Activated B cell treated with CpG ODN at 0.5 μM for 24 hours (primary cell): Measurements from ENCODE around the gene ENKUR. TPM values are rescaled to one million over a fixed set of nuclear protein-coding genes. Genes with fewer than 3 reads are reported as not detected.

Experiments
- ATAC-seq: fragments of 200-7000 bp; cut with Tn5 transposase; one replicate; pipeline ENCODE4 v1.10.0; 2021; ENCODE audit warnings: low read depth, mild to moderate bottlenecking, moderate library complexity
- CTCF ChIA-PET: fragments of 350-600 bp; sonication (Branson Sonifier 250); formaldehyde crosslinking; loops from one replicate; lab custom pipeline; 2021; ENCODE audit warnings: antibody characterized with exemption; lab: Charles Lee
- POLR2A ChIA-PET: fragments of 350-600 bp; sonication (Branson Sonifier 250); formaldehyde crosslinking; loops from one replicate; lab custom pipeline; 2021; ENCODE audit warnings: antibody characterized with exemption; lab: Charles Lee
- DNase-seq: peaks from one replicate; pipeline ENCODE4 v3.0.0; 2022
- H3K27ac Mint-ChIP-seq: one replicate; pipeline ENCODE4 v1.8.0; 2020; ENCODE audit warnings: mixed read lengths
- H3K27me3 Mint-ChIP-seq: one replicate; pipeline ENCODE4 v1.8.0; 2021; ENCODE audit warnings: mixed read lengths
- H3K36me3 Mint-ChIP-seq: one replicate; pipeline ENCODE4 v1.8.0; 2021; ENCODE audit warnings: low read depth, mixed read lengths
- H3K4me1 Mint-ChIP-seq: one replicate; pipeline ENCODE4 v1.8.0; 2021; ENCODE audit warnings: mixed read lengths
- H3K4me3 Mint-ChIP-seq: one replicate; pipeline ENCODE4 v1.8.0; 2020; ENCODE audit warnings: mild to moderate bottlenecking, mixed read lengths
- H3K9me3 Mint-ChIP-seq: one replicate; pipeline ENCODE4 v1.8.0; 2020; ENCODE audit warnings: mixed read lengths
- CTCF ChIP-seq: fragments of 200-600 bp; IDR thresholded peaks from one replicate; pipeline ENCODE4 v1.8.0; 2022; ENCODE audit warnings: antibody characterized with exemption, mild to moderate bottlenecking
- intact Hi-C: fragments of 100-400 bp; cut with micrococcal nuclease; formaldehyde crosslinking; loops from one replicate; pipeline ENCODE4 v1.15.1; 2024
- total RNA-seq: library from RNA; stranded (reverse); gene quantifications from 2 replicates; pipeline ENCODE4 v1.2.3, GENCODE V29; 2022

Gene ENKUR
- total RNA-seq, 1 donor from 2014 or later = not detected

DNA sequence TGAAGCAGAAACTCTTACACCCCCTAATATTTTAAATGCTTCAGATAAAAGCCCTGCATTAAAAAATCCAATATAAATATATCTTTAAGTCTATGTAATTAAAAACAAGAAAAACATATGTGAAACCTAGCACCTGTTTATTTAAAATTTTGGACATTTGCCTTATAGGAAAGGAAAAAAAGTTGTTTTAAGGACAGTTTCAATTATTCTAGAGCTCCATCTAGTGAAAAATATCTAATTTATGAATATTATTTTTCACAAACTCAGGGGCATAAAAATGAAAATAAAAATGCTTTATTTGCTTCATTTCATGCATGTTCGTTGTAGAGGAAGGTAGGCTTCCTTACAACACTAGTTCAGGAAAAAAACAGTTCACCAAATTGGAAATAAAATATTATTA is 26.1 kb downstream of the ENKUR start:
- ChIA-PET POLR2A (no interaction called here), CTCF (interaction anchor here (1.0 kb wide), 1 partner anchor 373 kb away, joined by 4 read pairs; no protein-coding TSS in a partner anchor)
- no peaks in the 10 kb centered on the region for H3K4me1 Mint-ChIP-seq
- DNase-seq (no peak), ATAC-seq (no peak)
- no peak overlapping the region for H3K4me3 Mint-ChIP-seq
- no peaks in the 10 kb centered on the region for H3K9me3 Mint-ChIP-seq
- H3K27ac Mint-ChIP-seq = no peak overlapping the region
- H3K27me3 Mint-ChIP-seq = peaks cover 5% of the 10 kb centered on the region
- intact Hi-C loops = loop anchor here (1.0 kb wide), 1 partner anchor 347 kb away; no protein-coding TSS in a partner anchor
- H3K36me3 Mint-ChIP-seq = no peaks in the 10 kb centered on the region
- TF ChIP-seq CTCF = no peak

- TF ChIP-seq CTCF = no peak
- ChIA-PET POLR2A (no interaction called here), CTCF (interaction anchor here (1.0 kb wide), 1 partner anchor 372 kb away, joined by 4 read pairs; no protein-coding TSS in a partner anchor)
- peaks cover 5% of the 10 kb centered on the region for H3K27me3 Mint-ChIP-seq
- no peak for DNase-seq
- intact Hi-C loops = no loop called here
- H3K4me1 Mint-ChIP-seq = no peaks in the 10 kb centered on the region
- H3K27ac Mint-ChIP-seq = no peak overlapping the region
- ATAC-seq = no peak
- H3K36me3 Mint-ChIP-seq = no peaks in the 10 kb centered on the region
- H3K4me3 Mint-ChIP-seq = no peak overlapping the region
- H3K9me3 Mint-ChIP-seq = no peaks in the 10 kb centered on the region
These were observed 26.9 kb downstream of the ENKUR start for GRCh38 chr10:24988831-24989640.

DNA sequence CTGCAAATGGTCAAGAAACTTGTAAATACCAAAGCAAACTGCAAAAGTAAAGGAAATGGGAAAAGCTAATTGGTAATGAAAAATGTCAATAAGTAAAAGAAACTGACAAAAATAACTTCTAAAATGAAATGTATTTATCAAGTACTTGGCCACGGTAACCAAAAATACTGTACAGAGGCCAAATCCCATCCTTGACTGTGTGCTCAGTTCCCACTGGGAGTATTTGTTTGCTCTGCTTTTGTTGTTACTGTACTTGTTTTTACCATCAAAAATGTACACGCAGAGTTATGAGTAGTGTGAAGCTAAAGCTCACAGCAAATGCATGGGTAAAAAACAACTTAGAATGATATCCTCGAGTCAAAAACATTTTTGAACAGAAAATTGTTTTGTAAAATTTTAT is 31.1 kb downstream of the ENKUR start:
- Mint-ChIP-seq H3K27ac (no peak overlapping the region), H3K27me3 (no peaks in the 10 kb centered on the region), H3K4me3 (no peak overlapping the region), H3K36me3 (no peaks in the 10 kb centered on the region), H3K9me3 (no peaks in the 10 kb centered on the region), H3K4me1 (no peaks in the 10 kb centered on the region)
- ATAC-seq = no peak
- intact Hi-C loops = no loop called here
- TF ChIP-seq CTCF = no peak
- CTCF ChIA-PET = no interaction called here
- DNase-seq = no peak
- POLR2A ChIA-PET = no interaction called here

DNA sequence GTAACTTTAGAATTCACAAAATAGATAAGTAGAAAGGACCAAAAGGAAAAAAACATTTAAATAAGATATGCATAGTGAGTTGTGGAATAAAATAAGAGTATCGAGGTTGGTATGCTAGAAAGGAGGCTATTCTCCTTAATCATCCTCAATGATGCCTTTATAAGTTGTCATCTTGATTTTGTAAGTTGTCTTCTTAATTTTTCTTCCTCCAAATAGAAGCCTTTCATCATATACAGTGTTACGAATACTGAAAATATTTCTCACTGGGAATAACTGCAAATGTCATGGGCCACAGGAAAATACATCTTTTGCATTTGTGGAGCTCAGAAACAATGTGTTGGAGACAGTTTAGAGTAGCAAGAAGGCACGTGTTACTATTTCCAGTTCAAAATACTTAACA is 32.0 kb downstream of the ENKUR start:
- Mint-ChIP-seq H3K9me3 (no peaks in the 10 kb centered on the region), H3K27me3 (no peaks in the 10 kb centered on the region), H3K36me3 (no peaks in the 10 kb centered on the region), H3K4me3 (no peak overlapping the region), H3K4me1 (no peaks in the 10 kb centered on the region), H3K27ac (no peak overlapping the region)
- POLR2A ChIA-PET = no interaction called here
- DNase-seq = no peak
- TF ChIP-seq CTCF = no peak
- CTCF ChIA-PET = no interaction called here
- intact Hi-C loops = no loop called here
- no peak for ATAC-seq

GRCh38 chr10:24983130-24983529 is 32.8 kb downstream of the ENKUR start:
- no peaks in the 10 kb centered on the region for H3K4me1 Mint-ChIP-seq
- no peak overlapping the region for H3K4me3 Mint-ChIP-seq
- ATAC-seq = no peak
- CTCF ChIA-PET = no interaction called here
- TF ChIP-seq CTCF = no peak
- H3K9me3 Mint-ChIP-seq = no peaks in the 10 kb centered on the region
- H3K27me3 Mint-ChIP-seq = no peaks in the 10 kb centered on the region
- no peak overlapping the region for H3K27ac Mint-ChIP-seq
- POLR2A ChIA-PET = interaction anchor here (0.6 kb wide), 1 partner anchor 888 kb away, joined by 3 read pairs; no protein-coding TSS in a partner anchor
- H3K36me3 Mint-ChIP-seq = no peaks in the 10 kb centered on the region
- no peak for DNase-seq
- intact Hi-C loops = no loop called here
